Right lobe of liver (tissue), 6 donors: ENCODE results near the gene ZYG11A. TPM values are rescaled to one million over a fixed set of nuclear protein-coding genes. Genes with fewer than 3 reads are reported as not detected.

ENCODE experiments used
- ATAC-seq, 4 donors: fragments of 200-7000 bp; cut with Tn5 transposase; one replicate each; pipeline ENCODE4 v1.9.1; 2020; ENCODE audit warnings: mild to moderate bottlenecking in 4 of 4, moderate library complexity in 4 of 4
- DNase-seq, 3 donors: peaks; one replicate each; pipeline ENCODE4 v3.0.0-alpha.2; 2020
- H3K27ac ChIP-seq, 3 donors: fragments of 200-600 bp; one replicate each; pipeline ENCODE4 v1.8.0; 2022
- H3K27me3 ChIP-seq, 2 donors: fragments of 200-600 bp; one replicate each; pipeline ENCODE4 v1.8.0; 2022
- H3K36me3 ChIP-seq, 4 donors: fragments of 200-600 bp; sonication (generic) in 1 of 4; one replicate each; pipeline versions ENCODE4 v1.5.1 to v1.8.0; 2017 to 2022; ENCODE audit warnings: control low read depth in 1 of 4
- H3K4me1 ChIP-seq, 4 donors: fragments of 200-600 bp; sonication (generic) in 1 of 4; one replicate each; pipeline versions ENCODE4 v1.5.1 to v1.8.0; 2017 to 2022; ENCODE audit warnings: control low read depth in 1 of 4
- H3K4me3 ChIP-seq, 3 donors: fragments of 200-600 bp; one replicate each; pipeline ENCODE4 v1.8.0; 2022
- H3K9me3 ChIP-seq, 4 donors: fragments of 200-600 bp; sonication (generic) in 1 of 4; one replicate each; pipeline versions ENCODE4 v1.5.1 to v1.8.0; 2017 to 2022; ENCODE audit warnings: control low read depth in 1 of 4
- POLR2A ChIP-seq: fragments of 450-650 bp; IDR thresholded peaks from one replicate; pipeline ENCODE4 v1.6.1; 2017; ENCODE audit warnings: antibody characterized with exemption, mild to moderate bottlenecking
- WGBS: methylation state at CpG from one replicate; pipeline ENCODE4 v1.1.6; 2018; ENCODE audit warnings: low coverage, low lambda C conversion rate; ENCODE audit not compliant: insufficient coverage; ENCODE audit errors: missing lambda C conversion rate; 5-methylcytosine and 5-hydroxymethylcytosine counted together
- intact Hi-C, 2 donors: fragments of 100-400 bp; cut with DNase I; formaldehyde crosslinking; loops; one replicate each; pipeline versions ENCODE4 v1.11.2 to v1.14.1; 2022
- total RNA-seq, 6 experiments: library from RNA; depleted of rRNA in 2 of 6; stranded (reverse); fragments of >200 nt in 2 of 6; fragmentation: NEBNext Ultra II Directional in 3 of 6; extraction: Animal tissue kit (Norgen Biotek cat#: 25700) in 3 of 6; gene quantifications; one replicate each; pipeline versions ENCODE4 v1.1.0 to v1.2.4, GENCODE V29; 2016 to 2023
- TF ChIP-seq, protein P1 (sequence below), 4 donors: fragments of 200-600 bp in 3 of 4; fragments of 450-650 bp in 1 of 4; IDR thresholded peaks; one replicate each; pipeline versions ENCODE4 v1.5.1 to v1.8.0; 2016 to 2022; ENCODE audit warnings: antibody characterized with exemption in 4 of 4, mild to moderate bottlenecking in 2 of 4
- donor health status: DM: no; HTN: yes; CAD: no.
- donor health status: DM: no; HTN: no; CAD: no.
- donor health status: DM: no; HTN: no; CAD: no.
- donor health status: DM: no; HTN: yes; CAD: no.
- donor health status: DM: no; HTN: yes; CAD: no.

ZYG11A gene
- total RNA-seq, 6 experiments from 2014 or later, result 0.22 to 1.5 (median 1.0) TPM

DNA sequence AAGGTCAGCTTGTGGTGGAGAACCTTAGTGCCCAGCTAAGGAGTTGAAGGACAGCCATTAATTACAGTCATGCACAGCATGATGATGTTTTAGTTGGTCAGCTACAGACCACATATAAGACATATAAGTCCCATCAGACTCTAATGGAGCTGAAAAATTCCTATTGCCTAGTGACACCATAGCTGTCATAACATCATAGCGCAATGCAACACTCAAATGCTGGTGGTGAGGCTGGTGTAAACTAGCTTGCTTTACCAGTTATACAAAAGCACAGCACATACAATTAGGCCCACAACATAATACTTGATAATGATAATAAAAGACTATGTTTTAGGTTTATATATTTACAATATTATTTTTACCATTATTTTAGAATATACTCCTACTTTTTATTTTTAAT is 75.0 kb downstream of the ZYG11A start:
- Histone ChIP-seq H3K4me1 (peaks cover 0 to 75% (median 30%) of the 10 kb centered on the region in 4 donors), H3K27me3 (no peaks in the 10 kb centered on the region), H3K4me3 (no peak overlapping the region), H3K27ac (peak overlapping the region; percentile 76 to 97 (median 91)), H3K36me3 (no peaks in the 10 kb centered on the region), H3K9me3 (no peaks in the 10 kb centered on the region)
- DNase-seq (no peak), ATAC-seq (no peak)
- intact Hi-C loops, result loop anchor here in 1 of 2 donors (10.0 kb wide), 1 partner anchor 267 kb away; no protein-coding TSS in a partner anchor
- WGBS, result 100% methylated on average over 1 of the region's 1 CpG
- TF ChIP-seq, protein P1, sequence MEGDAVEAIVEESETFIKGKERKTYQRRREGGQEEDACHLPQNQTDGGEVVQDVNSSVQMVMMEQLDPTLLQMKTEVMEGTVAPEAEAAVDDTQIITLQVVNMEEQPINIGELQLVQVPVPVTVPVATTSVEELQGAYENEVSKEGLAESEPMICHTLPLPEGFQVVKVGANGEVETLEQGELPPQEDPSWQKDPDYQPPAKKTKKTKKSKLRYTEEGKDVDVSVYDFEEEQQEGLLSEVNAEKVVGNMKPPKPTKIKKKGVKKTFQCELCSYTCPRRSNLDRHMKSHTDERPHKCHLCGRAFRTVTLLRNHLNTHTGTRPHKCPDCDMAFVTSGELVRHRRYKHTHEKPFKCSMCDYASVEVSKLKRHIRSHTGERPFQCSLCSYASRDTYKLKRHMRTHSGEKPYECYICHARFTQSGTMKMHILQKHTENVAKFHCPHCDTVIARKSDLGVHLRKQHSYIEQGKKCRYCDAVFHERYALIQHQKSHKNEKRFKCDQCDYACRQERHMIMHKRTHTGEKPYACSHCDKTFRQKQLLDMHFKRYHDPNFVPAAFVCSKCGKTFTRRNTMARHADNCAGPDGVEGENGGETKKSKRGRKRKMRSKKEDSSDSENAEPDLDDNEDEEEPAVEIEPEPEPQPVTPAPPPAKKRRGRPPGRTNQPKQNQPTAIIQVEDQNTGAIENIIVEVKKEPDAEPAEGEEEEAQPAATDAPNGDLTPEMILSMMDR (IDR thresholded peaks at IDR 0.05), result no peak
- no peak for TF ChIP-seq POLR2A

DNA sequence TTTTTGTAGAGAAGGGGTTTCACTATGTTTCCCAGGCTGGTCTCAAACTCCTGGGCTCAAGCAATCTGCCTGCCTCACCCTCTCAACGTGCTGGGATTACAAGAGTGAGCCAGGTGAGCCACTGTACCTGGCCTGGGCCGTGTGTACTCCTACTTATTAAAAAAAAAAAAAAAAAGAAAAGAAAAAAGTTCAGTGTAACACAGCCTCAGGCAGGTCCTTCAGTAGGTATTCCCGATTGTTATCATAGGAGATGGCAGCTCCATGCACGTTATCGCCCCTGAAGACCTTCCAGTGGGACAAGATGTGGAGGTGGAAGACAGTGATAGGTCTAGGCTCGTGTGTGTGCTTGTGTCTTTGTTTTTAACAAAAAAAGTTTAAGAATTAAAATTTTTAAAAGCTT is 75.6 kb downstream of the ZYG11A start:
- H3K4me3 ChIP-seq, result no peak overlapping the region
- peaks cover 0 to 68% (median 30%) of the 10 kb centered on the region in 4 donors for H3K4me1 ChIP-seq
- H3K9me3 ChIP-seq, result no peaks in the 10 kb centered on the region
- ATAC-seq (no peak), DNase-seq (no peak)
- WGBS, result 49% methylated on average over 6 of the region's 6 CpGs
- TF ChIP-seq, protein P1 (IDR thresholded peaks at IDR 0.05), result no peak
- H3K27me3 ChIP-seq, result no peaks in the 10 kb centered on the region
- intact Hi-C loops, result loop anchor here in 1 of 2 donors (10.0 kb wide), 1 partner anchor 267 kb away; no protein-coding TSS in a partner anchor
- H3K27ac ChIP-seq, result peak overlapping the region; percentile 76 to 98 (median 97)
- no peaks in the 10 kb centered on the region for H3K36me3 ChIP-seq

DNA sequence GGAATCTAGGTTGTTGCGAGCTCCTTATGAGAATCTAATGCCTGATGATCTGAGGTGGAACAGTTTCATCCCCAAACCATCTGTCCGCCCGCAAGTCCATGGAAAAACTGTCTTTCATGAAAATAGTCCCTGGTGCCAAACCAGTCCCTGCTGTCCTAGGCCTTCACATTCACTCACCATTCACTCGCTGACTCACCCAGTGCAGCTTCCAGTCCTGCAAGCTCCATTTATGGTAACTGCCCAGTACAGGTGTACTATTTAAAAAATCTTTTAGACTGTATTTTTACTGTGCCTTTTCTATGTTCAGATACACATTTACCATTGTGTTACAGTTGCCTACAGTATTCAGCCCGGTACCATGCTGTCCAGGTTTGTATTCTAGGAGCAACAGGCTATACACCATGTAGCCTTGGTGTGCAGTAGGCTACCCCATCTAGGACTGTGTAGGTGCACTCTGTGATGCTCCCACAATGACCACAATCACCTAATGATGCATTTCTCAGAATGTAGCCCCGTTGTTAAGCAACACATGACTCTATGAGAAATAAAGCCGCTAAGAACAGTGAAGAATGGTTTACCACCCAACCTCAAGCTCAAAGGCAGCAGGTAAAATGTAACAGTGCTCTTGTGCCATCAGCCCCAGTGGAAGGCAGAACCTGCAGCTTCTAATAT is 76.6 kb downstream of the ZYG11A start:
- Histone ChIP-seq H3K36me3 (no peaks in the 10 kb centered on the region), H3K27me3 (no peaks in the 10 kb centered on the region), H3K9me3 (no peaks in the 10 kb centered on the region), H3K27ac (peak overlapping the region; percentile 76 to 98 (median 97)), H3K4me3 (peak overlapping the region in 2 of 3 donors; percentile 10 to 17), H3K4me1 (peaks cover 0 to 66% (median 22%) of the 10 kb centered on the region in 4 donors)
- TF ChIP-seq POLR2A, result no peak
- TF ChIP-seq, protein P1 (IDR thresholded peaks at IDR 0.05), result no peak
- 31% methylated on average over 4 of the region's 7 CpGs for WGBS
- intact Hi-C loops, result loop anchor here in 1 of 2 donors (10.0 kb wide), 1 partner anchor 266 kb away; no protein-coding TSS in a partner anchor
- peak in 1 of 4 donors; percentile 4 for ATAC-seq
- no peak for DNase-seq

DNA sequence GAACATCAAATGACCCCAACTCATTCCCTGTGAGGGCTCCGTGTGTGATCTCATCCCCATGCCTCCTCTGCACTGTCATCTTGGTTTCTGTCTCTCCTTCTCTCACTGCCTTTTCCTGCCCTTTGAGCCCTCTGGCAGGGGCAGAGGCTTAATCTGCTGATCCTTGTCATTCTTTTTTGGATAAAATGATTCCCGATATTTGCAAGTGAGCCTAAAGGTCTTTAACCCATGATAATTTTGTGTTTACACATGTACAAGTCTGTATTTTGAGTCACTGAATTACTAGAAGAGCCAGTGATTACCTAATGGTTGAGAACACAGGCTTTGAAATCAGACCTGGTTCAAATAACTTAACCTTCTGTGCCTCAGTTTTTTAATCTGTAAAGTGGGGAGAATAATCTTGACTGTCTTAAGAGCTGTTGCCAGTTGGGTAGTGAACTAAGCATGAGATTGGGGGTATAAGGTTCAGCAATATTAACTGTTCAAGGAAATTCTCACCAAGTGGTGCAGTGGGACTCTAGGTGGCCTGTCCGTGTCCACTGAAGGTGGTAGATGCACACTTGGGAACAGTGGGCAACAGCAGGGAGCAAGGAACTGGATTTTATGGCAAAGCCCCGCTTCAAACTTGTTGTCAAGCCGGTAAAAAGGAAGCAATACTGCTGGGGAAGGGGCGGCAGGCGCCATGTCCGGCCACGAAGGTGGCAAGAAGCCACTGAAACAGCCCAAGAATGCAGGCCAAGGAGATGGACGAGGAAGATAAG is 77.3 kb downstream of the ZYG11A start:
- 32% methylated on average over 10 of the region's 10 CpGs for WGBS
- Histone ChIP-seq H3K4me1 (peaks cover 0 to 66% (median 22%) of the 10 kb centered on the region in 4 donors), H3K27me3 (no peaks in the 10 kb centered on the region), H3K4me3 (peak overlapping the region; percentile 67 to 76 (median 75)), H3K36me3 (no peaks in the 10 kb centered on the region), H3K9me3 (no peaks in the 10 kb centered on the region), H3K27ac (peak overlapping the region; percentile 94 to 98 (median 97))
- no peak for TF ChIP-seq POLR2A
- TF ChIP-seq, protein P1 (IDR thresholded peaks at IDR 0.05), result no peak
- intact Hi-C loops, result loop anchor here (10.0 kb wide), 2 partner anchors 215 to 265 kb away; no protein-coding TSS in a partner anchor
- ATAC-seq (peak; percentile 4 to 38 (median 24)), DNase-seq (peak in 2 of 3 donors; percentile 53 to 67)
